Activated T-cell treated with anti-CD3 and anti-CD28 coated beads, Interleukin-2, amount 50 U/mL, for 24 hours (primary cell): ENCODE data around the gene TSPOAP1.

Source experiments
- DNase-seq: peaks from one replicate; pipeline ENCODE4 v3.0.0-alpha.2; 2020
- H3K27ac Mint-ChIP-seq: 2 replicates; pipeline ENCODE4 v1.8.0; 2020; ENCODE audit warnings: mild to moderate bottlenecking, mixed read lengths
- H3K27me3 Mint-ChIP-seq: 2 replicates; pipeline ENCODE4 v1.8.0; 2020; ENCODE audit warnings: mixed read lengths
- H3K36me3 Mint-ChIP-seq: 2 replicates; pipeline ENCODE4 v1.8.0; 2020; ENCODE audit warnings: low read depth, mixed read lengths
- H3K4me1 Mint-ChIP-seq: 2 replicates; pipeline ENCODE4 v1.8.0; 2020; ENCODE audit warnings: low read depth, mixed read lengths
- H3K4me3 Mint-ChIP-seq: 2 replicates; pipeline ENCODE4 v1.8.0; 2020; ENCODE audit warnings: mild to moderate bottlenecking, moderate library complexity, mixed read lengths
- H3K9me3 Mint-ChIP-seq: 2 replicates; pipeline ENCODE4 v1.8.0; 2020; ENCODE audit warnings: mixed read lengths

Gene TSPOAP1

GRCh38 chr17:58304750-58305486, 23.7 kb downstream of the TSPOAP1 start:
- Mint-ChIP-seq H3K27ac (no peak overlapping the region), H3K36me3 (peaks cover 40% of the 10 kb centered on the region), H3K9me3 (no peaks in the 10 kb centered on the region), H3K4me3 (no peak overlapping the region), H3K4me1 (peaks cover 3% of the 10 kb centered on the region), H3K27me3 (no peaks in the 10 kb centered on the region)
- DNase-seq = no peak

- H3K4me3 Mint-ChIP-seq = no peak overlapping the region
- H3K27me3 Mint-ChIP-seq = no peaks in the 10 kb centered on the region
- no peaks in the 10 kb centered on the region for H3K9me3 Mint-ChIP-seq
- H3K4me1 Mint-ChIP-seq = peaks cover 3% of the 10 kb centered on the region
- no peak overlapping the region for H3K27ac Mint-ChIP-seq
- peaks cover 35% of the 10 kb centered on the region for H3K36me3 Mint-ChIP-seq
- peak; percentile 75 for DNase-seq
Measured at GRCh38 chr17:58303971-58304749, 24.4 kb downstream of the TSPOAP1 start.

GRCh38 chr17:58302919-58303585, 25.5 kb downstream of the TSPOAP1 start:
- no peak for DNase-seq
- Mint-ChIP-seq H3K36me3 (peaks cover 30% of the 10 kb centered on the region), H3K27me3 (no peaks in the 10 kb centered on the region), H3K27ac (no peak overlapping the region), H3K9me3 (no peaks in the 10 kb centered on the region), H3K4me3 (no peak overlapping the region), H3K4me1 (peaks cover 3% of the 10 kb centered on the region)

- Mint-ChIP-seq H3K36me3 (peaks cover 23% of the 10 kb centered on the region), H3K27ac (no peak overlapping the region), H3K4me3 (no peak overlapping the region), H3K27me3 (no peaks in the 10 kb centered on the region), H3K4me1 (peaks cover 3% of the 10 kb centered on the region), H3K9me3 (no peaks in the 10 kb centered on the region)
- no peak for DNase-seq
Measured at GRCh38 chr17:58302171-58302918, 26.2 kb downstream of the TSPOAP1 start.

- H3K27me3 Mint-ChIP-seq = no peaks in the 10 kb centered on the region
- H3K27ac Mint-ChIP-seq = no peak overlapping the region
- no peak for DNase-seq
- peaks cover 19% of the 10 kb centered on the region for H3K36me3 Mint-ChIP-seq
- no peak overlapping the region for H3K4me3 Mint-ChIP-seq
- no peaks in the 10 kb centered on the region for H3K9me3 Mint-ChIP-seq
- H3K4me1 Mint-ChIP-seq = peaks cover 3% of the 10 kb centered on the region
Measured at GRCh38 chr17:58301504-58302150, 27.0 kb downstream of the TSPOAP1 start.

GRCh38 chr17:58300336-58300735, 28.3 kb downstream of the TSPOAP1 start:
- H3K4me1 Mint-ChIP-seq = peaks cover 3% of the 10 kb centered on the region
- no peak overlapping the region for H3K27ac Mint-ChIP-seq
- no peaks in the 10 kb centered on the region for H3K9me3 Mint-ChIP-seq
- H3K4me3 Mint-ChIP-seq = no peak overlapping the region
- H3K36me3 Mint-ChIP-seq = peaks cover 17% of the 10 kb centered on the region
- H3K27me3 Mint-ChIP-seq = no peaks in the 10 kb centered on the region
- no peak for DNase-seq

- peaks cover 8% of the 10 kb centered on the region for H3K27me3 Mint-ChIP-seq
Measured at GRCh38 chr17:58294034-58294433, 34.6 kb downstream of the TSPOAP1 start.

GRCh38 chr17:58291246-58291645, 37.3 kb downstream of the TSPOAP1 start:
- no peaks in the 10 kb centered on the region for H3K4me1 Mint-ChIP-seq
- H3K27me3 Mint-ChIP-seq = peaks cover 15% of the 10 kb centered on the region
- peaks cover 3% of the 10 kb centered on the region for H3K9me3 Mint-ChIP-seq
- H3K4me3 Mint-ChIP-seq = no peak overlapping the region
- no peaks in the 10 kb centered on the region for H3K36me3 Mint-ChIP-seq
- H3K27ac Mint-ChIP-seq = no peak overlapping the region
- no peak for DNase-seq

More at GRCh38 chr17:58294034-58294433, 34.6 kb downstream of the TSPOAP1 start:
- no peak for DNase-seq
- Mint-ChIP-seq H3K36me3 (no peaks in the 10 kb centered on the region), H3K9me3 (peaks cover 3% of the 10 kb centered on the region), H3K27ac (no peak overlapping the region), H3K4me1 (no peaks in the 10 kb centered on the region), H3K4me3 (no peak overlapping the region)

GRCh38 chr17:58289869-58290268, 38.7 kb downstream of the TSPOAP1 start:
- H3K27ac Mint-ChIP-seq = no peak overlapping the region
- H3K4me3 Mint-ChIP-seq = no peak overlapping the region
- H3K9me3 Mint-ChIP-seq = peaks cover 3% of the 10 kb centered on the region
- no peak for DNase-seq
- H3K27me3 Mint-ChIP-seq = peaks cover 15% of the 10 kb centered on the region
- no peaks in the 10 kb centered on the region for H3K4me1 Mint-ChIP-seq
- no peaks in the 10 kb centered on the region for H3K36me3 Mint-ChIP-seq

- H3K27me3 Mint-ChIP-seq = peaks cover 19% of the 10 kb centered on the region
- H3K4me3 Mint-ChIP-seq = no peak overlapping the region
- no peaks in the 10 kb centered on the region for H3K4me1 Mint-ChIP-seq
- H3K9me3 Mint-ChIP-seq = no peaks in the 10 kb centered on the region
- no peak overlapping the region for H3K27ac Mint-ChIP-seq
- no peaks in the 10 kb centered on the region for H3K36me3 Mint-ChIP-seq
- no peak for DNase-seq
Measured at GRCh38 chr17:58285422-58285810, 43.2 kb downstream of the TSPOAP1 start.

- H3K36me3 Mint-ChIP-seq = no peaks in the 10 kb centered on the region
- no peak for DNase-seq
- H3K9me3 Mint-ChIP-seq = no peaks in the 10 kb centered on the region
- no peak overlapping the region for H3K27ac Mint-ChIP-seq
- no peak overlapping the region for H3K4me3 Mint-ChIP-seq
- peaks cover under 1% of the 10 kb centered on the region for H3K4me1 Mint-ChIP-seq
- H3K27me3 Mint-ChIP-seq = peaks cover 19% of the 10 kb centered on the region
Measured at GRCh38 chr17:58284613-58285421, 43.8 kb downstream of the TSPOAP1 start.

GRCh38 chr17:58283674-58284612, 44.7 kb downstream of the TSPOAP1 start:
- H3K27me3 Mint-ChIP-seq = peaks cover 26% of the 10 kb centered on the region
- no peaks in the 10 kb centered on the region for H3K36me3 Mint-ChIP-seq
- H3K4me1 Mint-ChIP-seq = peaks cover 4% of the 10 kb centered on the region
- H3K4me3 Mint-ChIP-seq = no peak overlapping the region
- no peaks in the 10 kb centered on the region for H3K9me3 Mint-ChIP-seq
- no peak overlapping the region for H3K27ac Mint-ChIP-seq
- no peak for DNase-seq
